Measurements from ENCODE around the gene SMIM3. TPM values are rescaled to one million over a fixed set of nuclear protein-coding genes. Genes with fewer than 3 reads are reported as not detected.

The SMIM3 gene
- total and polyA plus RNA-seq, 2 experiments from 2014 or later: 6.2 to 7.6 TPM

DNA sequence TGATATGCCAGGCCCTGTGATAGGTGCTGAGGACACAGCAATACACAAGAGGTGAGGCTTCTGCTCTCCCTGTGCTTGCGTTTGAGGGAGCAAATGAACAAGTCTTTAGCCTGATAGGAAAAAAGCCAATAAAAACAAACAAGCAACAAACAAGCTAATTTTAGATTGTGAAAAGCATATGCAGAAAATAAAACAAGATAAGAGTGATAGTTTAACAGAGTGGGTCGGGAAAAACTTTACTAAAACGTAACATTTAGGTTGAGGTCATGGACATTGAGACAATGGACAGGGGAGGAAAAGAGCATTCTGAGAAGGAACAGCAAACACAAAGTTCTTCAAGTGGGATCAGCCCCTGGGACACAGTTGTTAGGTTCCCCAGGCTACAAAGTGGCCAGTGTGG, 4.3 kb downstream of the SMIM3 start:
- H3K4me3 Mint-ChIP-seq: no peak overlapping the region; the same call in 2 of the 3 replicates

More for the DNA sequence above, 4.3 kb downstream of the SMIM3 start:
- no peaks in the 10 kb centered on the region for H4K20me1 ChIP-seq (replicated peaks; ENCODE audit: insufficient read depth)
- H3K9me3 Mint-ChIP-seq: peaks cover 6% of the 10 kb centered on the region; the same call in 2 of the 3 replicates
- peaks cover 8% of the 10 kb centered on the region for H3K27me3 ChIP-seq (ENCODE audit: insufficient read depth)
- no peak overlapping the region for H3K4me2 ChIP-seq
- H3K27ac Mint-ChIP-seq: no peak overlapping the region
- 0 out of 2 replicates have a peak, but pooled peaks cover 2% of the 10 kb centered on the region for H3K36me3 ChIP-seq (ENCODE audit: insufficient read depth)
- DNase-seq (ENCODE audit: low spot score) (no peak), ATAC-seq (no peak)
- no peaks in the 10 kb centered on the region for H3F3A ChIP-seq (replicated peaks; ENCODE audit: low read depth)
- H3K36me3 Mint-ChIP-seq (ENCODE audit: low read depth): peaks cover 7% of the 10 kb centered on the region
- peaks cover 13% of the 10 kb centered on the region for H3K4me1 ChIP-seq (ENCODE audit: insufficient read depth)
- TF ChIP-seq, protein P1, sequence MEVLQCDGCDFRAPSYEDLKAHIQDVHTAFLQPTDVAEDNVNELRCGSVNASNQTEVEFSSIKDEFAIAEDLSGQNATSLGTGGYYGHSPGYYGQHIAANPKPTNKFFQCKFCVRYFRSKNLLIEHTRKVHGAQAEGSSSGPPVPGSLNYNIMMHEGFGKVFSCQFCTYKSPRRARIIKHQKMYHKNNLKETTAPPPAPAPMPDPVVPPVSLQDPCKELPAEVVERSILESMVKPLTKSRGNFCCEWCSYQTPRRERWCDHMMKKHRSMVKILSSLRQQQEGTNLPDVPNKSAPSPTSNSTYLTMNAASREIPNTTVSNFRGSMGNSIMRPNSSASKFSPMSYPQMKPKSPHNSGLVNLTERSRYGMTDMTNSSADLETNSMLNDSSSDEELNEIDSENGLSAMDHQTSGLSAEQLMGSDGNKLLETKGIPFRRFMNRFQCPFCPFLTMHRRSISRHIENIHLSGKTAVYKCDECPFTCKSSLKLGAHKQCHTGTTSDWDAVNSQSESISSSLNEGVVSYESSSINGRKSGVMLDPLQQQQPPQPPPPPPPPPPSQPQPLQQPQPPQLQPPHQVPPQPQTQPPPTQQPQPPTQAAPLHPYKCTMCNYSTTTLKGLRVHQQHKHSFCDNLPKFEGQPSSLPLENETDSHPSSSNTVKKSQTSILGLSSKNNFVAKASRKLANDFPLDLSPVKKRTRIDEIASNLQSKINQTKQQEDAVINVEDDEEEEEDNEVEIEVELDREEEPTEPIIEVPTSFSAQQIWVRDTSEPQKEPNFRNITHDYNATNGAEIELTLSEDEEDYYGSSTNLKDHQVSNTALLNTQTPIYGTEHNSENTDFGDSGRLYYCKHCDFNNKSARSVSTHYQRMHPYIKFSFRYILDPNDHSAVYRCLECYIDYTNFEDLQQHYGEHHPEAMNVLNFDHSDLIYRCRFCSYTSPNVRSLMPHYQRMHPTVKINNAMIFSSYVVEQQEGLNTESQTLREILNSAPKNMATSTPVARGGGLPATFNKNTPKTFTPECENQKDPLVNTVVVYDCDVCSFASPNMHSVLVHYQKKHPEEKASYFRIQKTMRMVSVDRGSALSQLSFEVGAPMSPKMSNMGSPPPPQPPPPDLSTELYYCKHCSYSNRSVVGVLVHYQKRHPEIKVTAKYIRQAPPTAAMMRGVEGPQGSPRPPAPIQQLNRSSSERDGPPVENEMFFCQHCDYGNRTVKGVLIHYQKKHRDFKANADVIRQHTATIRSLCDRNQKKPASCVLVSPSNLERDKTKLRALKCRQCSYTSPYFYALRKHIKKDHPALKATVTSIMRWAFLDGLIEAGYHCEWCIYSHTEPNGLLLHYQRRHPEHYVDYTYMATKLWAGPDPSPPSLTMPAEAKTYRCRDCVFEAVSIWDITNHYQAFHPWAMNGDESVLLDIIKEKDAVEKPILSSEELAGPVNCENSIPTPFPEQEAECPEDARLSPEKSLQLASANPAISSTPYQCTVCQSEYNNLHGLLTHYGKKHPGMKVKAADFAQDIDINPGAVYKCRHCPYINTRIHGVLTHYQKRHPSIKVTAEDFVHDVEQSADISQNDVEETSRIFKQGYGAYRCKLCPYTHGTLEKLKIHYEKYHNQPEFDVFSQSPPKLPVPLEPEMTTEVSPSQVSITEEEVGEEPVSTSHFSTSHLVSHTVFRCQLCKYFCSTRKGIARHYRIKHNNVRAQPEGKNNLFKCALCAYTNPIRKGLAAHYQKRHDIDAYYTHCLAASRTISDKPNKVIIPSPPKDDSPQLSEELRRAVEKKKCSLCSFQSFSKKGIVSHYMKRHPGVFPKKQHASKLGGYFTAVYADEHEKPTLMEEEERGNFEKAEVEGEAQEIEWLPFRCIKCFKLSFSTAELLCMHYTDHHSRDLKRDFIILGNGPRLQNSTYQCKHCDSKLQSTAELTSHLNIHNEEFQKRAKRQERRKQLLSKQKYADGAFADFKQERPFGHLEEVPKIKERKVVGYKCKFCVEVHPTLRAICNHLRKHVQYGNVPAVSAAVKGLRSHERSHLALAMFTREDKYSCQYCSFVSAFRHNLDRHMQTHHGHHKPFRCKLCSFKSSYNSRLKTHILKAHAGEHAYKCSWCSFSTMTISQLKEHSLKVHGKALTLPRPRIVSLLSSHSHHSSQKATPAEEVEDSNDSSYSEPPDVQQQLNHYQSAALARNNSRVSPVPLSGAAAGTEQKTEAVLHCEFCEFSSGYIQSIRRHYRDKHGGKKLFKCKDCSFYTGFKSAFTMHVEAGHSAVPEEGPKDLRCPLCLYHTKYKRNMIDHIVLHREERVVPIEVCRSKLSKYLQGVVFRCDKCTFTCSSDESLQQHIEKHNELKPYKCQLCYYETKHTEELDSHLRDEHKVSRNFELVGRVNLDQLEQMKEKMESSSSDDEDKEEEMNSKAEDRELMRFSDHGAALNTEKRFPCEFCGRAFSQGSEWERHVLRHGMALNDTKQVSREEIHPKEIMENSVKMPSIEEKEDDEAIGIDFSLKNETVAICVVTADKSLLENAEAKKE (CRISPR knock-in tag; IDR thresholded peaks at IDR 0.05): no peak
- TF ChIP-seq EZH2phosphoT487 (IDR thresholded peaks at IDR 0.05; ENCODE audit: unreplicated experiment) (no peak), POLR2AphosphoS5 (IDR thresholded peaks at IDR 0.05; ENCODE audit: low read depth) (no peak), CREB1 (CRISPR knock-in tag; IDR thresholded peaks at IDR 0.05; ENCODE audit: low read depth) (no peak), ZNF331 (CRISPR knock-in tag; IDR thresholded peaks at IDR 0.05; ENCODE audit: low read depth) (no peak), NANOG (IDR thresholded peaks at IDR 0.05; ENCODE audit: borderline replicate concordance) (no peak), EZH2 (IDR thresholded peaks at IDR 0.05; ENCODE audit: low read depth, unreplicated experiment) (no peak), JUNB (IDR thresholded peaks at IDR 0.05; ENCODE audit: unreplicated experiment) (no peak), ZNF114 (CRISPR knock-in tag; IDR thresholded peaks at IDR 0.05) (no peak), STAT1 (IDR thresholded peaks at IDR 0.05; ENCODE audit: unreplicated experiment) (no peak)
- TF ChIP-seq, protein P2, sequence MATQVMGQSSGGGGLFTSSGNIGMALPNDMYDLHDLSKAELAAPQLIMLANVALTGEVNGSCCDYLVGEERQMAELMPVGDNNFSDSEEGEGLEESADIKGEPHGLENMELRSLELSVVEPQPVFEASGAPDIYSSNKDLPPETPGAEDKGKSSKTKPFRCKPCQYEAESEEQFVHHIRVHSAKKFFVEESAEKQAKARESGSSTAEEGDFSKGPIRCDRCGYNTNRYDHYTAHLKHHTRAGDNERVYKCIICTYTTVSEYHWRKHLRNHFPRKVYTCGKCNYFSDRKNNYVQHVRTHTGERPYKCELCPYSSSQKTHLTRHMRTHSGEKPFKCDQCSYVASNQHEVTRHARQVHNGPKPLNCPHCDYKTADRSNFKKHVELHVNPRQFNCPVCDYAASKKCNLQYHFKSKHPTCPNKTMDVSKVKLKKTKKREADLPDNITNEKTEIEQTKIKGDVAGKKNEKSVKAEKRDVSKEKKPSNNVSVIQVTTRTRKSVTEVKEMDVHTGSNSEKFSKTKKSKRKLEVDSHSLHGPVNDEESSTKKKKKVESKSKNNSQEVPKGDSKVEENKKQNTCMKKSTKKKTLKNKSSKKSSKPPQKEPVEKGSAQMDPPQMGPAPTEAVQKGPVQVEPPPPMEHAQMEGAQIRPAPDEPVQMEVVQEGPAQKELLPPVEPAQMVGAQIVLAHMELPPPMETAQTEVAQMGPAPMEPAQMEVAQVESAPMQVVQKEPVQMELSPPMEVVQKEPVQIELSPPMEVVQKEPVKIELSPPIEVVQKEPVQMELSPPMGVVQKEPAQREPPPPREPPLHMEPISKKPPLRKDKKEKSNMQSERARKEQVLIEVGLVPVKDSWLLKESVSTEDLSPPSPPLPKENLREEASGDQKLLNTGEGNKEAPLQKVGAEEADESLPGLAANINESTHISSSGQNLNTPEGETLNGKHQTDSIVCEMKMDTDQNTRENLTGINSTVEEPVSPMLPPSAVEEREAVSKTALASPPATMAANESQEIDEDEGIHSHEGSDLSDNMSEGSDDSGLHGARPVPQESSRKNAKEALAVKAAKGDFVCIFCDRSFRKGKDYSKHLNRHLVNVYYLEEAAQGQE (IDR thresholded peaks at IDR 0.05; ENCODE audit: unreplicated experiment): no peak
- TF ChIP-seq, protein P3, sequence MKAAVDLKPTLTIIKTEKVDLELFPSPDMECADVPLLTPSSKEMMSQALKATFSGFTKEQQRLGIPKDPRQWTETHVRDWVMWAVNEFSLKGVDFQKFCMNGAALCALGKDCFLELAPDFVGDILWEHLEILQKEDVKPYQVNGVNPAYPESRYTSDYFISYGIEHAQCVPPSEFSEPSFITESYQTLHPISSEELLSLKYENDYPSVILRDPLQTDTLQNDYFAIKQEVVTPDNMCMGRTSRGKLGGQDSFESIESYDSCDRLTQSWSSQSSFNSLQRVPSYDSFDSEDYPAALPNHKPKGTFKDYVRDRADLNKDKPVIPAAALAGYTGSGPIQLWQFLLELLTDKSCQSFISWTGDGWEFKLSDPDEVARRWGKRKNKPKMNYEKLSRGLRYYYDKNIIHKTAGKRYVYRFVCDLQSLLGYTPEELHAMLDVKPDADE (IDR thresholded peaks at IDR 0.05): no peak
- TF ChIP-seq, protein P4, sequence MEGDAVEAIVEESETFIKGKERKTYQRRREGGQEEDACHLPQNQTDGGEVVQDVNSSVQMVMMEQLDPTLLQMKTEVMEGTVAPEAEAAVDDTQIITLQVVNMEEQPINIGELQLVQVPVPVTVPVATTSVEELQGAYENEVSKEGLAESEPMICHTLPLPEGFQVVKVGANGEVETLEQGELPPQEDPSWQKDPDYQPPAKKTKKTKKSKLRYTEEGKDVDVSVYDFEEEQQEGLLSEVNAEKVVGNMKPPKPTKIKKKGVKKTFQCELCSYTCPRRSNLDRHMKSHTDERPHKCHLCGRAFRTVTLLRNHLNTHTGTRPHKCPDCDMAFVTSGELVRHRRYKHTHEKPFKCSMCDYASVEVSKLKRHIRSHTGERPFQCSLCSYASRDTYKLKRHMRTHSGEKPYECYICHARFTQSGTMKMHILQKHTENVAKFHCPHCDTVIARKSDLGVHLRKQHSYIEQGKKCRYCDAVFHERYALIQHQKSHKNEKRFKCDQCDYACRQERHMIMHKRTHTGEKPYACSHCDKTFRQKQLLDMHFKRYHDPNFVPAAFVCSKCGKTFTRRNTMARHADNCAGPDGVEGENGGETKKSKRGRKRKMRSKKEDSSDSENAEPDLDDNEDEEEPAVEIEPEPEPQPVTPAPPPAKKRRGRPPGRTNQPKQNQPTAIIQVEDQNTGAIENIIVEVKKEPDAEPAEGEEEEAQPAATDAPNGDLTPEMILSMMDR (conservative IDR thresholded peaks at IDR 0.05; ENCODE audit: low read depth in 2 of 2): no peak
- peaks cover 37% of the 10 kb centered on the region for H3K4me1 Mint-ChIP-seq
- H3K79me2 ChIP-seq (replicated peaks; ENCODE audit: insufficient read depth): peaks cover 18% of the 10 kb centered on the region; the same call in 1 of the 2 replicates
- H3K27ac ChIP-seq (ENCODE audit: low read depth): no peak overlapping the region
- H3K9me2 ChIP-seq (ENCODE audit: insufficient read depth): no peaks in the 10 kb centered on the region
- peaks cover 9% of the 10 kb centered on the region for H3K27me3 Mint-ChIP-seq (ENCODE audit: insufficient read depth, low read depth, poor library complexity)
- H3K4me3 ChIP-seq: no peak overlapping the region
- H2AFZ ChIP-seq: no peak overlapping the region

All from GM23338 (cell line).